Inferior parietal cortex (tissue), 1 donor: ENCODE data around the gene VPS26B.
A peak's percentile ranks its signal among the peaks of the same experiment; 100 is the strongest.
"Not testable (repeated sequence)": the region's sequence is repeated elsewhere in the genome, so short reads cannot be mapped to it uniquely, and the experiment has no call there.

Experiments
- DNase-seq: peaks from one replicate; pipeline ENCODE4 v3.0.0-alpha.2; 2016; ENCODE audit errors: extremely low spot score

The VPS26B gene

DNA sequence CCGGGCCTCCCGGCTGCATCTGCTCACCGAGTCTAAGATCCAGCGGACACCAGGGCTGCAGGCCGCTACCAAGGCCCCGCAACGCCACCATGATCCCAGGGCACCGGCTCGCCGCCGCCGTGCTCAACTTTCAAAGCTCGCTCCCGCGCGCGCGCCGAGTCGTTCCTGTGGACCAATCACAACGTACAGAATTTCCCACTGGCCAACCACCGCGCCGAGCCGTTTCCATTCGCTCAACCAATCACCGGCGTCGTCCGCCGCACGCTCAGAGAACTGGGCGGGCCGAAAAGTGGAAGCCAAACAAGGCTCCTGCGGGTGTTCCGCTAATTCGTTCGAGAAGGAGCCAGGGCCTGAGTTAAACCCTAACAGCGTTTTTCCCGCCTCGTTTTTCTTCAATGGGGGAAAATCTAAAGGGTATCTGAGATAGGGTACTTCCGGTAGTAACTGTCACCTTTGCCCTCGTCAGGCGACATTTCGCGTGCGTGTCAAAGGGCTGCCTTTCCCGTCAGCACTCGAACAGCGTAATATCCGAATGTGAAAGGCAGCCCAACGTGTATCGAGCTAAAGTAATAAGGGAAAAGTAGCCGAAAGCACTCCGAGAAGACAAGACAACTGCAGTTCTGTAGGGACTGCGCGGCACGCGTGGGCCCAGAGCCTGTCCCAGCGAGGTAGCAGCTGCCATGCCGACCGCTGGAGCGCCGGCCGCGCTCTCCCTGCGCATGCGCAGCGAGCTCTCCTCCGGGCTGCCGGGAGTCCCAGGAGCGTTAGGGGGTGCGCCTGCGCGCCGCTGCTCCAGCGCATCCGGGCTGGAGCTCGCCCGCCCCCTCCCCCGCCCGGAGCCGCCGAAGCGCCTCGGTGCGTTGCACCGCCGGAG, at the start of gene VPS26B, which contains the start of gene NCAPD3:
TSS of gene VPS26B (plus strand) at position 836 of the 874 bp plus-strand sequence. CDS start 452 bp downstream, outside the sequence.
TSS of gene NCAPD3 (minus strand) at position 132 of the 874 bp plus-strand sequence. CDS start at position 91, 41 bp downstream.
- DNase-seq: peak; percentile 96

DNA sequence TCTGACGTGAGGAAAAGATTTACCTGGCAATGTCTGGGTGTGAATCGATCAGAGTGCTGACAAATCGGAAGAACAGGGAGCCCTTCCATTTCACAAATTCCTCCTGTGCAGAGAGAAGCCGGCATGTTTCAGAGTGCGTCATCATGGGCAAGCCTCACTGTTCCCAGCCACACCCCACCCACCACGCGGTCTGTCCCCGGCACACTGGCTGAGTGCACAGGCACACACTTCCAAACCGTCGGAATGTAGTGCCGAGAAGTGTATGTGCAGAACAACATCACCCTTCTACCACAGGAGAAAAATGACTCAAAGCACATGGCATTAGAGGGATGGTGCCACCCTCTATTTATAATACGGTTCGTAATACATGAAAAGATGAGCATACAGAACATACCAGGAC, 48.2 kb upstream of the VPS26B start:
- DNase-seq: peak; percentile 5

DNA sequence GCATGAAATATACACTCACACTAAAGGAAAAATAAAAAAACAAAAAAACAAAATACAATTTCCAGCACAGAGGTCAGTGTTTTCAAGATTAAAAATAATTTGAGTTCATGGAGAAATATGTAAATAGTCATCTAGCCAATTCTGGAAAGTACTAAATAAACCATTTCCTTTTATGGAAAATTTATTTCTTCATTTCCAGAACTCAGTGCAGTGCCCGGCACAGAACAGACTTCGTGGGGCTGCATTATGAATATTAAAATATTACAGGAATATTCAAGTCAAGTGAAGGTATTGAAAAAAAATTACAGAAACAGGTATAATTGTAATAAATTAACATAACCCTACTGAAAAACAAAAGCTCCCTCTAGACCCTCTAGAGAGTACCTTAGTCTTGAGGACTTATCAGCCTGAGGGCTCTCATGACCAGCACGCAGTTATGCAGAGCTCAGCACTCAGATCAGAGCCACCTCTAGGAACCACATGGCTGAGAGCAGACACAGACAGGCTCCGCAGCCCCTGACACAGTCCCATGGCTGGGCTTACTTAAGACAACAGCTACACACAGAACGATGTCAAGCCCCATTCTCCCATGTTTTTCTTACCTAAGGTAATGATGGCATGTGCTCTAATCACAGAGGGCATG, 46.3 kb upstream of the VPS26B start:
- no peak for DNase-seq

DNA sequence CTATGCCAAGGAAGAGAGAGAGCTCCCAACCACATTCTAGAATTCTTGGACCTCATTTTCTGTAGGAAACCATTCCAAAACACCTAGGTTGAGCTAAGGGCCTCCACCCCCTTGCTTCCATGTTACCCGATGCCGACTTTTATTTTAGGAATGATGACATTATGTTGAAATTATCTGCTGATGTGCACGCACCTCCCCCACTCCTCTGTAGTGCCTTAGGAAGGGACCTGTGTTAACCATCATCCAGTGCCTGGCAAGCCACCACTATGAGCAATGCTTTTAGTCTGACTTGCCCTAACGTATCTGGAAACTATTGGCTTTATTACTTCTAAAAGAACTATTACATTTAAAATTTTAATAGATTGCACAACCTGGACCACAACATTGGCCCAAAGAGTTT, 42.8 kb upstream of the VPS26B start:
- DNase-seq: no peak

DNA sequence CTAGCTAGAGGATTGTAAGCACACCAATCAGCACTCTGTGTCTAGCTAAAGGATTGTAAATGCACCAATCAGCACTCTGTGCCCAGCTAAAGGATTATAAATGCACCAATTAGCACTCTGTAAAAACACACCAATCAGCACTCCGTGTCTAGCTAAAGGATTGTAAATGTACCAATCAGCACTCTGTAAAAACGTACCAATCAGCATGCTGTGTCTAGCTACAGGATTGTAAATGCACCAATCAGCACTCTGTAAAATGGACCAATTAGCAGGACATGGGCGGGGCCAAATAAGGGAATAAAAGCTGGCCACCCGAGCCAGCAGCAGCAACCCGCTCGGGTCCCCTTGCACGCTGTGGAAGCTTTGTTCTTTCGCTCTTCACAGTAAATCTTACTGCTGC, 36.4 kb upstream of the VPS26B start:
- not testable (repeated sequence) for DNase-seq

DNA sequence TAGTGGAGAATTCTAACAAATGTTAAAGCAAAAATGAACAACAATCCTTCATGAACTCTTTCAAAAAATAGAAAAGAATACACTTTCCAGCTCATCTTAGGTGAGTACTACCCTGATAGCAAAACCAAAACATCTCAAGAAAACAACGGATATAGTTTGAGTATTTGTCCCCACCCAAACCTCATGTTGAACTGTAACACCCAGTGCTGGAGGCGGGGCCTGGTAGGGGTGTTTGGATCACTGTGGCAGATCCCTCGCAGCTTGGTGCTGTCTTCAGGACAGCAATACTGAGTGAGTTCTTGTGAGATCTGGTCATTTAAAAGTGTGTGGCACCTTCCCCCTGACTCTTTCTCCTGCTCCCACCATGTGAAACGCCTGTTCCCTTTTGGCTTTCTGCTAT, 27.7 kb upstream of the VPS26B start:
- no peak for DNase-seq

DNA sequence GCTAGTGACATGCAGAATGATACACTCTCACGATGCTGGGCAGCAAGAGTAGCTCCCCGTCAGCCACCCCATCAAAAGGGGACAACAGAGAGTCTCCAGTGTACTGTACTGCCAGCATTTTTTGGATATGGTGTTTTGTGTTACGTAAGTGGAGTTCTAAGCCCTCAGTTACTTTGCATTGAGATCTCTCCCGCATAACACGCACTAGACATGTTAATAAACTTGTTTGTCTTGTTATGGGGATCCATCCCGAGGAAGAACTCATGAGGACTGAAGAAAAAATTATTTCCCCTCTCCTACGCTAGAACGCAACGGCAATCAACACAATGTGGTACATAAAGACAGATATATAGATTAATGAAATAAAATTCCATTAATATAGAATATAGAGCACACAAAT, 24.9 kb upstream of the VPS26B start:
- DNase-seq: no peak

DNA sequence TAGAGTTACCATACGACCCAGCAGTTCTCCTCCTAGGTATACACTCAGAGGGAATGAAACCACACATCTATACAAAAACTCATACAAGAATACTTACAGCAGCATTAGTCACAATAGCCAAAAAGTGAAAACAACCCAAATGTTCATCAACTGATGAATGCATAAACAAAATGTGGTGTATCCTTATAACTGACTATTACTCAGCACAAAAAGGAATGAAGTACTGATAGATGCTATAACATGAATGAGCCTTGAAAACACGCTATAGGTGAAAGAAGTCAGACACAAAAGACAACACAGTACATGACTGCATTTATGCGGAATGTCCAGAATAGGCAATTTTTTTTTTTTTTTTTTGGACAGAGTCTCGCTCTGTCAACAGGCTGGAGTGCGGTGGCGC, 23.8 kb upstream of the VPS26B start:
- no peak for DNase-seq

DNA sequence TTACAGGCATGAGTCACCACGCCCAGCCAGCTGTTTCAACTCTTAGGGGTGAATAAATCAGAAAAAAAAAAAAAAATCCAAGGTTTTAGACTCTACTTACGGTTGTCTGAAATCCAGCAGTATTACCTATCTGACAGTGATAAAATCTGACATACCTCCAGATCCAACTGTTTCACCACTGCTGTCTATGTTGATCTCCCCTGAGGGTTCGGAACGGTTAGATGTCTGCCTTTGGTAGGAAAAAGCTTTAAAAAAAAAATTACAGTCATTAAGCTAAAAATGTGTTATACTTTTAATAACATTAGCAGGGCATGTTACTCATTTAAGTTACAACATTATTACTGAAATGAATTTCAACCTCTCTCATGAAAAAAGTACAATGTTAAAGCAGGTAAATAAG, 21.8 kb upstream of the VPS26B start:
- no peak for DNase-seq

DNA sequence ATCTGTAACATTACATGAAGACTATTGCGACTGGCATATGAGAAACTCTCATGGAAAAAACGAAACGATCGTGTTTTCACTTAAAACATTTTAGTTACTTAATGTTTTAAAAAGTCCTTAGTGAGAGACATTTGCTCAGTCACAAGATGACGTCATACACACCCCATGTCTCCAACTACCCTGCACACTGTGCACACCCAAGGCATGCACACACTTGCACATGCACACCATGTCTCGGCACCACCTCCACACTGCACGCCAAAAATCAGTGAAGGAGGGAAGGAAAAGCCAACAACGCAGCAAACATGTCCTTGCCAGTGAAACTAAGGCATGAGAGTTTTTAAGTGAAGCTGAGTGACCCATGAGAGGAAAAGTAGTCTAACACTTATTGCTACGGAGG, 18.7 kb upstream of the VPS26B start:
- no peak for DNase-seq

DNA sequence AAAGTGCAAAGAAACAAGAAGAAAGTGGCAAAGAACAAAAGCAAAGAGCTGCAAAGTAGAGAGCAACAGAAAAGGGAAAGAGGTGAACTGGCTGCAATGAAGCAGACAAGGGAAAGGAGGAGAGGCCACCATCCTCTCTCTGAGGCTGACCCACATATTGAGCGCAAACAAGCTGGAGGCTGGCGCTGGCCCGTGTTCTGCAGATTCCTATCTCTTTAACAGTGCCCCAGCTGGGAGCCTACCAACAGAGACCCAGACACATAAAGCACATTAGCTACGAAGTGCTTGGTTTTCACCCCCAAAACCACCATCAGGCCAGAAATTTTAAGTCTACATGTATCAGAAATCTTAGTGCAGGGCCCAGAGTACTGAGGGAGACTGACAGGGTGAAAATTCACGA, 18.3 kb upstream of the VPS26B start:
- DNase-seq: no peak

DNA sequence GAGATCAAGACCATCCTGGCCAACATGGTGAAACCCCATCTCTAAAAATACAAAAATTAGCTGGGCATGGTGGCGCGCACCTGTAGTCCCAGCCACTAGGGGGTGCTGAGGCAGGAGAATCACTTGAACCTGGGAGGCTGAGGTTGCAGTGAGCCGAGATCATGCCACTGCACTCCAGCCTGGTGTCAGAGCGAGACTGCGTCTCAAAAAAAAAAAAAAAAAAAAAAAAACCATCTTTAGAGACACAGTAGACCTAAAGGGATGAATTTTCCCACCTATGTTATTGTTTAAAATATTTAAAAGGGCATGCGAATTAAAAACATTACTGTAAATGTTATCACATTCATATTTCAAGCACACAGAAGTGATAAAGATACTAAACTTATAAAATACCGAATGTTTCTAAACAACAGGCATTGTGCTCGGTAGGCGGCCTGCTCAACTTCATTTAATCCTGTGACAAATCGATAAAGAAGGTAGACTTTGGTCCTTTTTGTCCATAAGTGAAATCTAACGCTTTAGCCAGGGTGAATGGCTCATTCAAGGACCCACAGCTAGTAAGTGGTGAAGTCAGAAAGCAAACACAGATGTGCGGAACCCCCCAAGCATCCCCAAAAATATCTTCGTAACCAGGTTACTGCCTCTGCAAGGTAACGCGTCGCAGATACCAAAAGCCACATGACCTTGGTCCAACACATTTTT, 16.8 kb upstream of the VPS26B start:
- no peak for DNase-seq

DNA sequence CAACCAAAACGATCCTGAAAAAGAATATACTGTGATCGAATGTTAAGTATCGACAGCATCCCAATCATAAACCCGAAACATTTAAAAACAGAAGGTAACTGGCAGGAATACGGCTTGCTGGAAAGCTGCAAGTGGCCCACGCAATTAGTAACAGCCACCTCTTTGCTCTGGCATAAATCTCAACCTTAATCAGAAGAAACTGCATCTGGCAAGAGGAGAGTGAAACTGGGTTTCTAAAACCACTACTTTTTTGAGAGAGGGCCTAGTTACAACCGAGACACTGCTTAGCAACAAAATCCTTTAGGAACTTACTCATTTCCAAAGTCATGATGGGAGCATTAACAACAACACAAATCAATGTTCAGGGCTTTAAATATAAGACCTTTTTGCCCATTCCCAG, 8.6 kb upstream of the VPS26B start:
- peak; percentile 31 for DNase-seq

DNA sequence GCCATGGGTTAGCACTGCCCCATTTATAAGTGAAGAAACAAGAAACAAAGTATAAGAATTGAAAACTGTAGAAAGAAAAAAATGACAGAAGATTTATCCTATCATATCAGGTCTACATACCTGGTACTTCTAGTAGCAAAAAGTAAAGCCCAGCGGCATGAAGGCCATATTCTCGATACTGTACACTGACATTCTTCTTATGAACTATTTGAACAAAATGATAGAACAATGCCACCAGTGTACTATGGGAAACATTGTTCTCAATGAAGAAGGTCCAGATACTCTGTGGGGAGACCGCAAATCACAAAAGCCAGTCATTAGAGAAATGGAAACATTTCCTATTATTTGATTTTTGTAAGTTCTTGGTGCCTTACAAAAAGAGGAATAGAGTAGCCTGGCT, 7.7 kb upstream of the VPS26B start:
- no peak for DNase-seq

DNA sequence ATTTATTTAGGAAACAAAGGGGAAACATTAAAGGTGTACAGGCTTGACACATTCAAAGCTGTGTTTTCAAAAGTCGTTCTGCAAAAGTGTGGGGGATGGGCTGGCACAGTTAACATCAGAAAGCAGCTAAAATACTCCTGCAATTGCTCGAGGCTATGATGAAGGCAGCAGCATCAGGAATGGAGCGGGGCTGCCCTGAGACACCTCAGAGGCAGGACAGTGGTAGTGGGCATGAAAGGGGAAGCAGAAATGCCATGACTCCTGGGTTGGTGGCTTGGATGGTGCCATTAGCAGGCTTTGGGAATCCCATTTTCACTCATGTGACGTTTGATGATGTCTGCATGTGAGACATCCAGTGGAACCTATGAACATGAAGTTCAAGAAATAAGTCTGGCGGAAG, 1.4 kb upstream of the VPS26B start:
- no peak for DNase-seq

DNA sequence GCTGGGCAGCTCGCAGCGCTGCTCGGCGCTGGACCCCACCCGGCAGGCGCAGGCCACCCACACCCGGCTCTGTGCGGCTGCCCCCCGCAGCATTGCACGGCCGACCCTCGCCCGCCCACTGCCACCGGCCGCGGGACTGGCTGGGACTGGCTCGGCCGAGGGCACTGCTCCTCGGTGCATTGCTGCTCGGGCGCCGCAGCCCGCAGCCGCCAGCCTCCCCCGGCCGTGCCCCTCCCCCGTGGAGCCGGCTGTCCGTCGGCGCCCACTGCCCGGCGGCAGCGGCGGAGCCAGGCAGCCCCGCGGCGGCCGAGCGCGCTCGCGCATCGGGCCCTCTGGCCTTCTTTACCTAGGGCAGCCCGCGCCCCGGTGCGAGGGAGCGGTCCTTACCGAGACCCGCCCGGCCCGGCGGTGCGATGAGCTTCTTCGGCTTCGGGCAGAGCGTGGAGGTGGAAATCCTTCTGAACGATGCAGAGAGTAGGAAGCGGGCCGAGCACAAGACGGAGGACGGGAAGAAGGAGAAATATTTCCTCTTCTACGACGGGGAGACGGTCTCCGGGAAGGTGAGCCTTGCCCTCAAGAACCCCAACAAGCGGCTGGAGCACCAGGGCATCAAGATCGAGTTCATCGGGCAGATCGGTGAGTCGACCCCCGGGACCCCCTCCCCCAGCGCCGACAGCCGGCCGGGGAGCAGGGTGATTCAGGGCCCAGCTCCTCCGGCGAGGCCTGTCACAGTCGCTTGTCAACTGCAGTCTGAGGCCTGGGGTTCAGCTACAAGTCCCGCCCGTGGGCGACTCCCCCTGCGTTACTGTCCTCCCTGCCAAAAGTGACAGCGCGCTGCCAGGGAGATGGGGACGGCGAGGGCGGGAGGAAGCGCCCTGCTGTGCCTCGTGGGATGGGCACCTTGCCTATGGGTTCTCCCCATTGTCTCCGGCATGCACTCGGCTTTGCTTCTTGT, 516 bp downstream of the VPS26B start:
- peak; percentile 44 for DNase-seq

DNA sequence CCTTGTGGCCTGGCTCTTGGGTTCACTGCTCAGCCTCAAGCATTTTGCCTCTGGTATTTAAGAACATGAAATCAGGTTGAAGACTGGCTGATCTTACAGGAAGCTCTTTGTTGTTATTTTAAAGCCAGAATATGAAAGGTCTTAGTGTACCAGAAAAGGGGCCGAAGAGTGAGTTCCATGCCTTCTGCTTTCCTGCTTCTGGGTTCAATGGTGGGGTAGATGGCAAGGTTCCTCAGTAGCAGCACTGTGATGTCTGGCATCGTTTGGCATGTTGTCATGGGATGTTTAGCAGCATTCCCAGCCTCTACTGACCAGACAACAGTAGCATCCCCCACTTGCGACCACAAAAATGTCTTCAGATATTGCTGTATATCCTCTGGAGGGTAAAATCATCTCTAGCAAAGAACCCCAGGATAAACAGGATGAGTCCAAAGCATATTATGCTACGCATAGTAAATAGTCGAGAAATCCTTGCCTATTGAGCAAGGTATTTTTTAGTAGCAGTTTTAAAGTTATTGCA, 2.4 kb downstream of the VPS26B start:
- no peak for DNase-seq

DNA sequence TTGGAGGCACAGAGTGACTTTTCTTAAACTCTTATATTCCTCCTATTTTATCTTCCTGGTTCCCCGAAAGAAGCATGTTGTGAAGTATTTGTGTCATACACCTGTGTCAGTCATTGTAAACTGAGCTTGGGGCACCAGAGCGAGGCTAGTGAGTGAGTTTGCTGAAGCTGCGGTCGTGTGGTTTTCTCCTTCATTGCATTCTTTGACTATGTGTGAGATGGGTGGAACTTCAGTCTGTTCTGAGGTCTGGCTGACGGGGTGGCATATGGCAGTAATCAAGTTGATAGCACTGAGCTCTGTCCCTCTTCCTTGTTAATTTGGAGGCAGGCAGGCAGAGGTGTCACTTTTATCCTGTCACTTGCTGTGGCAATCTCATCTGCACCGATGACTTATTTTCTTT, 4.2 kb downstream of the VPS26B start:
- DNase-seq: no peak

DNA sequence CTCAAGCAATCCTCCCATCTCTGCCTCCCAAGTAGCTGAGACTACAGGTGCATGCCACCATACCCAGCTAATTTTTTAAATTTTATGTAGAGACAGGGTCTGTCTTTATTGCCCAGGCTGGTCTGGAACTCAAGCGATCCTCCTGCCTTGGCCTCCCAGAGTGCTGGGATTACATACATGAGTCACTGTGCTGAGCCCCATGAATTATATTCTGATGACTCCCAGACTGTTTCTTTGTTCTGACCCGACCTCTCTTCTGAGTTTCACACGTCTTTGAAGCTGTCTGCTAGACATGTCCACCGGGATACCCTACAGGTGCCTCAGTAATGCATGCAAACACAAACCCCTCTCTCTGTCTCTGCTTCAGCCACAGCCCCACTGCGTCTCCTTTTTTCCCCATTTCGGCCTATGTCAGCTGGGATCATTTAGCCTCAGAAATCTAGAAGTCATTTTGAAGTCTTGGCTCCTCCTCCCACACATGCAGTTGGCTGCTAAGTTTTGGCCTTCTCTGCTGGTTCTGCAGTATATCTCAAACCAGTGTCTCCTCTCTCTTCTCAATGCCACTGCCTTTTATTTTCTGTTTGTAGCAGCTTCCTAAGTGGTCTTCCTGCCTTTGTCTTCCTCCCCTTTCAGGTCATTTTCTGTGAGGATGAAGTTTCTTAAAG, 4.8 kb downstream of the VPS26B start:
- DNase-seq: no peak

DNA sequence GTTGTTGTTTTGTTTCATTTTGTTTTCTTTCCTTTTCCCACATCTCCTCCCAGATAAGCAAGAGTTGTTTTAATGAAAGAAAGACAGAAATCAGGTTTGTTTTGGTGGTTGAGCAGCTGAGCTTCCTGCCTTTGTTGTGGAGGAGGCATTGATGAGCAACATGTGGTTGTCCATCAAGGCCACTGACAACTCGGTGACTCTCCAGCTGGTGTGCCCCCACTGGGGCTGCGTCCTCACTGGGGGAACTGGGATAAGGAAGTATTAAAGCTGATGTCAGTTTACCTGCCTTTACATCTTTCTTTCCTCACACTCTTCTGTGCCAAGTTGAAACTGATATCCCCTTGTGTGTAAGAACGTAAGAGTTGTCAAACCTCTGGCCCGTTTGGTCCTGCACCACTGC, 5.9 kb downstream of the VPS26B start:
- DNase-seq: no peak
